Suprapubic skin (tissue), 4 donors: ENCODE measurements around the gene PCBD1. TPM values are rescaled to one million over a fixed set of nuclear protein-coding genes. Genes with fewer than 3 reads are reported as not detected.

Source experiments
- DNase-seq, 2 donors: peaks; one replicate each; pipeline ENCODE4 v3.0.0-alpha.2; 2019; ENCODE audit warnings: low spot score in 2 of 2
- H3K27ac ChIP-seq: fragments of 200-600 bp; sonication (generic); one replicate; pipeline ENCODE4 v1.5.1; 2019
- H3K27me3 ChIP-seq: fragments of 200-600 bp; sonication (generic); one replicate; pipeline ENCODE4 v1.5.1; 2019
- H3K36me3 ChIP-seq: fragments of 200-600 bp; sonication (generic); one replicate; pipeline ENCODE4 v1.5.1; 2019
- H3K4me1 ChIP-seq: fragments of 200-600 bp; sonication (generic); one replicate; pipeline ENCODE4 v1.5.1; 2019
- H3K4me3 ChIP-seq: fragments of 200-600 bp; sonication (generic); one replicate; pipeline ENCODE4 v1.5.1; 2019; ENCODE audit warnings: mild to moderate bottlenecking
- H3K9me3 ChIP-seq: fragments of 200-600 bp; sonication (generic); one replicate; pipeline ENCODE4 v1.5.1; 2019
- EP300 ChIP-seq: sonication (generic); formaldehyde crosslinking; IDR thresholded peaks from one replicate; pipeline ENCODE4 v1.6.1; 2017; ENCODE audit warnings: antibody characterized with exemption
- POLR2A ChIP-seq, 2 donors: fragments of 450-650 bp; IDR thresholded peaks; one replicate each; pipeline ENCODE4 v1.6.1; 2017; ENCODE audit warnings: antibody characterized with exemption in 2 of 2, mild to moderate bottlenecking in 2 of 2, moderate library complexity in 2 of 2
- POLR2AphosphoS5 ChIP-seq, 3 donors: sonication (generic); formaldehyde crosslinking; IDR thresholded peaks; one replicate each; pipeline ENCODE4 v1.6.1; 2017; ENCODE audit warnings: antibody characterized with exemption in 3 of 3
- WGBS: methylation state at CpG from one replicate; pipeline ENCODE4 v1.1.5; 2018; 5-methylcytosine and 5-hydroxymethylcytosine counted together
- total RNA-seq, 4 donors: library from RNA; depleted of rRNA; stranded (reverse); fragments of >200 nt; gene quantifications; one replicate each; pipeline ENCODE4 v1.1.0, GENCODE V29; 2016
- TF ChIP-seq, protein P1 (sequence below), 2 donors: fragments of 200-600 bp in 1 of 2; fragments of 450-650 bp in 1 of 2; sonication (generic) in 1 of 2; IDR thresholded peaks; one replicate each; pipeline ENCODE4 v1.5.1; 2016 to 2019; ENCODE audit warnings: antibody characterized with exemption in 2 of 2, mild to moderate bottlenecking in 1 of 2, moderate library complexity in 1 of 2

PCBD1 gene
- total RNA-seq, 4 donors from 2014 or later = 24.2 to 47.0 (median 35.2) TPM

DNA sequence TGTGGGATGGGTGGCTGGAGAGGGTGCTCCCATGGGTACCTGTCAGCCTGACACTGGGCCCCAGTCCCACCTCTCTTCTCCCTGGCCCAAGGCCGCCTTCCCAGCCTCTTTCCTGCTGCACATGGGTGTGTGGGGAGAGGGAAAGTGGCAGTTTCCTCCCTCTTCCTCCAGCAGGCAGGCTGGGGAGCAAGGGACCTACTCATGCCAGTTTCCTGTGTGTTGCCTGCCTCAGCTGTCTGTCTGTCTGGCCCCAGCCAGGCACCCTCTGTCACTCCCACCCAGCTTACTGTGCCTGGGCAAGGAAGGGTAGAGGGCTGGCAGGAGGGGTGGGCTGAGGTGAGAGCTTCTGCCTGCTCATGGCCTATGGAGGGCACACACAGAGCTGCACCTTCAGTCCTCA, 46.3 kb upstream of the PCBD1 start:
- H3K36me3 ChIP-seq = no peaks in the 10 kb centered on the region
- no peak overlapping the region for H3K27ac ChIP-seq
- H3K4me3 ChIP-seq = no peak overlapping the region
- DNase-seq = no peak
- no peaks in the 10 kb centered on the region for H3K9me3 ChIP-seq
- TF ChIP-seq, protein P1, sequence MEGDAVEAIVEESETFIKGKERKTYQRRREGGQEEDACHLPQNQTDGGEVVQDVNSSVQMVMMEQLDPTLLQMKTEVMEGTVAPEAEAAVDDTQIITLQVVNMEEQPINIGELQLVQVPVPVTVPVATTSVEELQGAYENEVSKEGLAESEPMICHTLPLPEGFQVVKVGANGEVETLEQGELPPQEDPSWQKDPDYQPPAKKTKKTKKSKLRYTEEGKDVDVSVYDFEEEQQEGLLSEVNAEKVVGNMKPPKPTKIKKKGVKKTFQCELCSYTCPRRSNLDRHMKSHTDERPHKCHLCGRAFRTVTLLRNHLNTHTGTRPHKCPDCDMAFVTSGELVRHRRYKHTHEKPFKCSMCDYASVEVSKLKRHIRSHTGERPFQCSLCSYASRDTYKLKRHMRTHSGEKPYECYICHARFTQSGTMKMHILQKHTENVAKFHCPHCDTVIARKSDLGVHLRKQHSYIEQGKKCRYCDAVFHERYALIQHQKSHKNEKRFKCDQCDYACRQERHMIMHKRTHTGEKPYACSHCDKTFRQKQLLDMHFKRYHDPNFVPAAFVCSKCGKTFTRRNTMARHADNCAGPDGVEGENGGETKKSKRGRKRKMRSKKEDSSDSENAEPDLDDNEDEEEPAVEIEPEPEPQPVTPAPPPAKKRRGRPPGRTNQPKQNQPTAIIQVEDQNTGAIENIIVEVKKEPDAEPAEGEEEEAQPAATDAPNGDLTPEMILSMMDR (IDR thresholded peaks at IDR 0.05) = no peak
- 100% methylated on average over 1 of the region's 1 CpG for WGBS
- H3K27me3 ChIP-seq = peaks cover 26% of the 10 kb centered on the region
- no peaks in the 10 kb centered on the region for H3K4me1 ChIP-seq

GRCh38 chr10:70932392-70933196, 44.2 kb upstream of the PCBD1 start:
- Histone ChIP-seq H3K27ac (no peak overlapping the region), H3K36me3 (no peaks in the 10 kb centered on the region), H3K9me3 (no peaks in the 10 kb centered on the region), H3K4me1 (no peaks in the 10 kb centered on the region), H3K4me3 (no peak overlapping the region), H3K27me3 (peaks cover 28% of the 10 kb centered on the region)
- DNase-seq = no peak
- TF ChIP-seq, protein P1 (IDR thresholded peaks at IDR 0.05) = no peak
- no peak for TF ChIP-seq EP300
- TF ChIP-seq POLR2A (IDR thresholded peaks at IDR 0.05) = no peak
- TF ChIP-seq POLR2AphosphoS5 (IDR thresholded peaks at IDR 0.05) = no peak
- 26% methylated on average over 8 of the region's 9 CpGs for WGBS

DNA sequence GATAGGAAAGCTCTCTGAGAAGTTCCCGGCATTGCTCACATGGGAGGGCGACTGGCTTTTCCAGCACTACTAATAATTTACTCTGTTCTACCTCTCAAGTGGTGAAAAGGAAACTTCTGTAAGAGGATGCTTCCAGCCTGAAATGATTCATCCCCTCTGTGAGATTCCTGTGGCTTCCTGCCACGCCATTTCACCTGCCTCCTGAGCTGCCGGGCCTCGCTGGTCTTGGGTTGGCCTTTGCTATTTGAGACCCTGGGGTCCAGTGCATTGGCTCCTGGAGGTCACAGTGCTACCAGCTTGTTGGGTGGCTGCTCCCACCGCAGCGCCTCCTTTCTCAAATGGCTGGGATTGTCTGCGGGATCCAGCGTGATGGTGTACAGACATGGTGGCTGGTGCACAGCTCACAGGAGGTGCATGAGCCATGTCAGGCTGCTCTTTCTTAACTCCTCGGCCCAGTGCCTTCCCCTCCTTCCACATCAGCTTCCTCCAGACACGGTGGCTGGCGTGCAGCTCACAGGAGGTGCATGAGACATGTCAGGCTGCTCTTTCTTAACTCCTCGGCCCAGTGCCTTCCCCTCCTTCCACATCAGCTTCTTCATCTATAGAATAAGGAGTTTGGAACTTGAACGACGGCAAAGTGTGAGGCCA, 42.9 kb upstream of the PCBD1 start:
- WGBS = 67% methylated on average over 13 of the region's 15 CpGs
- DNase-seq = no peak
- H3K9me3 ChIP-seq = no peaks in the 10 kb centered on the region
- no peaks in the 10 kb centered on the region for H3K4me1 ChIP-seq
- TF ChIP-seq POLR2A (IDR thresholded peaks at IDR 0.05) (no peak), EP300 (no peak), POLR2AphosphoS5 (IDR thresholded peaks at IDR 0.05) (no peak)
- TF ChIP-seq, protein P1 (IDR thresholded peaks at IDR 0.05) = no peak
- H3K27me3 ChIP-seq = peaks cover 28% of the 10 kb centered on the region
- H3K27ac ChIP-seq = no peak overlapping the region
- no peak overlapping the region for H3K4me3 ChIP-seq
- no peaks in the 10 kb centered on the region for H3K36me3 ChIP-seq

DNA sequence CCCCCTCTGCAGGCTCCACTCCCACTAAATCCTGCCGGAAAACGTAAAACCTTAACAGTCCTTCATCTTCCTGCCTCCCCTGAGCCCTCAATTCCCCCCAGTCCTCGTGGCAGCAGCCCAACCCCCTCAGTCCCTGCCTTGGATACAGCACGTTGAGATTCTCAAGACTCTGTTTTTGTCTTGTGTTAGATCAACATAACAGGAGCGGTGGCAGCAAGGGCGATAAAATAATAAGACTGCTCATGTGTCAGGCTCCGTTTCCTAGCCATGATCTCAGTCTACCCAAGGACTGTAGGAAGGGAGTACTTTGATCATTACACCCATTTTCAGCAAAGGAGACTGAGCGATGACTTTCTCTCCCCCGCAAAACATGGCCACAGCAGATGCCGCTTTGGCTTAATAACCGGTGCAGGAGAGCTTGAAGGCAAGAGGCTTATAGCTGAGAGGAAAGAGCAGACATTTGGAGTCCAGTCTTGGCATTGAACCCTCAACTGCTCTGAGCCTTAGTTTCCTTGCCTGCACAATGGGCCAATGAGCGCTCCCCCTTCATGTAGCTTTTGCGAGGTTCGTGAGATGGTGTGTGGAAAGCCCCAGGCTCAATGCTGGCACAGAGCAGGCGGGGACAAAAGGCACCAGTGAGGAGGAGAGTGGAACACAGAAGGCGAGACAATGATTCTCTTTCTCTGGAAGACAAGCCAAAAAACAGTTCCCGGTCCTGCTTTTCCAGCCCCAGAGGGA, 42.1 kb upstream of the PCBD1 start:
- Histone ChIP-seq H3K9me3 (no peaks in the 10 kb centered on the region), H3K4me3 (no peak overlapping the region), H3K36me3 (no peaks in the 10 kb centered on the region), H3K4me1 (no peaks in the 10 kb centered on the region), H3K27me3 (peaks cover 28% of the 10 kb centered on the region), H3K27ac (no peak overlapping the region)
- 75% methylated on average over 17 of the region's 17 CpGs for WGBS
- no peak for DNase-seq
- TF ChIP-seq, protein P1 (IDR thresholded peaks at IDR 0.05) = no peak
- no peak for TF ChIP-seq POLR2AphosphoS5 (IDR thresholded peaks at IDR 0.05)
- TF ChIP-seq POLR2A (IDR thresholded peaks at IDR 0.05) = no peak
- no peak for TF ChIP-seq EP300

GRCh38 chr10:70928140-70928539, 39.8 kb upstream of the PCBD1 start:
- Histone ChIP-seq H3K36me3 (no peaks in the 10 kb centered on the region), H3K4me1 (no peaks in the 10 kb centered on the region), H3K27ac (no peak overlapping the region), H3K9me3 (no peaks in the 10 kb centered on the region), H3K4me3 (no peak overlapping the region), H3K27me3 (peaks cover 23% of the 10 kb centered on the region)
- DNase-seq = no peak
- TF ChIP-seq POLR2AphosphoS5 (IDR thresholded peaks at IDR 0.05) (no peak), EP300 (no peak), POLR2A (IDR thresholded peaks at IDR 0.05) (no peak)
- TF ChIP-seq, protein P1 (IDR thresholded peaks at IDR 0.05) = no peak
- WGBS = 86% methylated on average over 6 of the region's 8 CpGs
